Trophoblast cell (in vitro differentiated cells and primary cell): ENCODE data around the gene HERC2.
"Not testable (repeated sequence)": the region's sequence is repeated elsewhere in the genome, so short reads cannot be mapped to it uniquely, and the experiment has no call there.

ENCODE experiments used
- DNase-seq, 2 donors: peaks; one replicate each; pipeline ENCODE4 v3.0.0-alpha.2; 2016
- H2AFZ ChIP-seq: 2 replicates; pipeline ENCODE4 v1.6.1; 2013; ENCODE audit warnings: low read length, moderate library complexity, mild to moderate bottlenecking; ENCODE audit not compliant: insufficient read depth, poor library complexity
- H2AK5ac ChIP-seq: 2 replicates; pipeline ENCODE4 v1.6.1; 2013; ENCODE audit warnings: mild to moderate bottlenecking, low read length
- H2BK120ac ChIP-seq: 2 replicates; pipeline ENCODE4 v1.6.1; 2013; ENCODE audit warnings: low read length, mild to moderate bottlenecking, moderate library complexity; ENCODE audit not compliant: insufficient read depth, poor library complexity
- H2BK12ac ChIP-seq: 2 replicates; pipeline ENCODE4 v1.6.1; 2013; ENCODE audit warnings: mild to moderate bottlenecking, low read length, moderate library complexity
- H2BK5ac ChIP-seq: 2 replicates; pipeline ENCODE4 v1.6.1; 2013; ENCODE audit warnings: low read length, low read depth, moderate library complexity, mild to moderate bottlenecking; ENCODE audit not compliant: poor library complexity
- H3K14ac ChIP-seq: 2 replicates; pipeline ENCODE4 v1.6.1; 2013; ENCODE audit warnings: mild to moderate bottlenecking, low read length
- H3K18ac ChIP-seq: 2 replicates; pipeline ENCODE4 v1.6.1; 2013; ENCODE audit warnings: mild to moderate bottlenecking, low read length
- H3K23ac ChIP-seq: 2 replicates; pipeline ENCODE4 v1.6.1; 2013; ENCODE audit warnings: low read length
- H3K27ac ChIP-seq: 2 replicates; pipeline ENCODE4 v1.5.1; 2013; ENCODE audit warnings: low read depth, mild to moderate bottlenecking, inconsistent platforms, low read length, moderate library complexity
- H3K27me3 ChIP-seq: 2 replicates; pipeline ENCODE4 v1.6.1; 2013; ENCODE audit warnings: inconsistent platforms, mild to moderate bottlenecking, low read length, moderate library complexity; ENCODE audit not compliant: insufficient read depth
- H3K36me3 ChIP-seq, 2 experiments: 1 replicate in 1 of 2; 2 replicates in 1 of 2; pipeline ENCODE4 v1.6.1; 2013; ENCODE audit warnings: low read length in 2 of 2, mild to moderate bottlenecking in 2 of 2, moderate library complexity in 1 of 2; ENCODE audit not compliant: insufficient read depth in 2 of 2, control insufficient read depth in 1 of 2
- H3K4ac ChIP-seq: 2 replicates; pipeline ENCODE4 v1.6.1; 2013; ENCODE audit warnings: low read depth, mild to moderate bottlenecking, low read length, moderate library complexity
- H3K4me1 ChIP-seq, 2 experiments: 1 replicate in 1 of 2; 2 replicates in 1 of 2; pipeline ENCODE4 v1.6.1; 2013; ENCODE audit warnings: low read length in 2 of 2, mild to moderate bottlenecking in 2 of 2, moderate library complexity in 1 of 2; ENCODE audit not compliant: insufficient read depth in 2 of 2, control insufficient read depth in 1 of 2
- H3K4me2 ChIP-seq: 2 replicates; pipeline ENCODE4 v1.6.1; 2013; ENCODE audit warnings: inconsistent platforms, mild to moderate bottlenecking, low read length, moderate library complexity
- H3K4me3 ChIP-seq: 2 replicates; pipeline ENCODE4 v1.5.1; 2013; ENCODE audit warnings: mild to moderate bottlenecking, low read depth, low read length, inconsistent platforms
- H3K79me1 ChIP-seq: one replicate; pipeline ENCODE4 v1.6.1; 2013; ENCODE audit warnings: low read length
- H3K79me2 ChIP-seq: 2 replicates; pipeline ENCODE4 v1.6.1; 2013; ENCODE audit warnings: low read length, mild to moderate bottlenecking; ENCODE audit not compliant: control insufficient read depth, insufficient read depth, poor library complexity
- H3K9ac ChIP-seq: 2 replicates; pipeline ENCODE4 v1.6.1; 2013; ENCODE audit warnings: mild to moderate bottlenecking, low read length
- H3K9me3 ChIP-seq: 2 replicates; pipeline ENCODE4 v1.6.1; 2013; ENCODE audit warnings: low read depth, mild to moderate bottlenecking, control low read depth, inconsistent platforms, low read length; ENCODE audit not compliant: insufficient read depth
- H4K12ac ChIP-seq: 2 replicates; pipeline ENCODE4 v1.6.1; 2013; ENCODE audit warnings: low read depth, mild to moderate bottlenecking, low read length, moderate library complexity
- H4K8ac ChIP-seq: 2 replicates; pipeline ENCODE4 v1.6.1; 2013; ENCODE audit warnings: low read depth, mild to moderate bottlenecking, low read length, moderate library complexity
- H4K91ac ChIP-seq: one replicate; pipeline ENCODE4 v1.6.1; 2013; ENCODE audit warnings: low read depth, mild to moderate bottlenecking, low read length, moderate library complexity
- WGBS: extraction: QIAGEN DNeasy Blood & Tissue Kit; methylation state at CpG from one replicate; pipeline ENCODE4 v1.1.7; 2013; ENCODE audit warnings: missing lambda C conversion rate; ENCODE audit not compliant: insufficient read length, insufficient coverage; ENCODE audit errors: extremely low coverage; 5-methylcytosine and 5-hydroxymethylcytosine counted together

Gene HERC2

GRCh38 chr15:28196581-28196980, 125.4 kb downstream of the HERC2 start:
- H4K12ac ChIP-seq, H2AK5ac ChIP-seq, H3K23ac ChIP-seq, H3K18ac ChIP-seq, H3K9me3 ChIP-seq, H3K27ac ChIP-seq, H3K4ac ChIP-seq, H3K27me3 ChIP-seq, H3K79me2 ChIP-seq, H2BK120ac ChIP-seq, H3K14ac ChIP-seq, H3K4me3 ChIP-seq, H3K4me2 ChIP-seq, H4K8ac ChIP-seq, H3K4me1 ChIP-seq, H3K79me1 ChIP-seq, H2BK12ac ChIP-seq, H3K9ac ChIP-seq, H2AFZ ChIP-seq, H4K91ac ChIP-seq, H2BK5ac ChIP-seq: not testable (repeated sequence)
- DNase-seq = peak; percentile 7 to 71
- H3K36me3 ChIP-seq = peaks cover 10 to 12% of the 10 kb centered on the region in 2 experiments
- WGBS = no CpG with 5 or more reads among the region's 5 CpGs

GRCh38 chr15:28192772-28193171, 129.2 kb downstream of the HERC2 start:
- no peak overlapping the region for H2BK120ac ChIP-seq
- no peak overlapping the region for H3K18ac ChIP-seq
- no peaks in the 10 kb centered on the region for H3K79me1 ChIP-seq
- H4K91ac ChIP-seq = no peak overlapping the region
- no peak overlapping the region for H2BK5ac ChIP-seq
- no peak overlapping the region for H3K4ac ChIP-seq
- H3K9me3 ChIP-seq = no peaks in the 10 kb centered on the region
- no peaks in the 10 kb centered on the region for H3K79me2 ChIP-seq
- no peak overlapping the region for H3K9ac ChIP-seq
- H3K4me2 ChIP-seq = no peak overlapping the region
- no peak overlapping the region for H2AFZ ChIP-seq
- H2AK5ac ChIP-seq = no peak overlapping the region
- DNase-seq = no peak
- no peaks in the 10 kb centered on the region for H3K27me3 ChIP-seq
- no CpG with 5 or more reads among the region's 1 CpG for WGBS
- H3K23ac ChIP-seq = no peak overlapping the region
- H4K8ac ChIP-seq = no peak overlapping the region
- no peak overlapping the region for H3K14ac ChIP-seq
- no peaks in the 10 kb centered on the region for H3K4me1 ChIP-seq
- H2BK12ac ChIP-seq = no peak overlapping the region
- H4K12ac ChIP-seq = no peak overlapping the region
- H3K4me3 ChIP-seq = no peak overlapping the region
- no peak overlapping the region for H3K27ac ChIP-seq
- H3K36me3 ChIP-seq = peaks cover 8 to 11% of the 10 kb centered on the region in 2 experiments

- no peak overlapping the region for H3K4me3 ChIP-seq
- H3K27me3 ChIP-seq = no peaks in the 10 kb centered on the region
- H2BK5ac ChIP-seq = no peak overlapping the region
- no peak overlapping the region for H2AK5ac ChIP-seq
- no peak overlapping the region for H4K8ac ChIP-seq
- DNase-seq = peak; percentile 96
- H3K27ac ChIP-seq = no peak overlapping the region
- peaks cover 10 to 14% of the 10 kb centered on the region in 2 experiments for H3K36me3 ChIP-seq
- no peak overlapping the region for H3K14ac ChIP-seq
- H4K91ac ChIP-seq = no peak overlapping the region
- peak overlapping the region; percentile 6 for H3K18ac ChIP-seq
- H4K12ac ChIP-seq = no peak overlapping the region
- no peaks in the 10 kb centered on the region for H3K4me1 ChIP-seq
- no CpG with 5 or more reads among the region's 15 CpGs for WGBS
- no peak overlapping the region for H3K4ac ChIP-seq
- no peak overlapping the region for H3K4me2 ChIP-seq
- no peak overlapping the region for H3K23ac ChIP-seq
- no peak overlapping the region for H3K9ac ChIP-seq
- H2BK12ac ChIP-seq = no peak overlapping the region
- no peak overlapping the region for H2AFZ ChIP-seq
- H3K9me3 ChIP-seq = no peaks in the 10 kb centered on the region
- no peaks in the 10 kb centered on the region for H3K79me2 ChIP-seq
- H2BK120ac ChIP-seq = no peak overlapping the region
- H3K79me1 ChIP-seq = no peaks in the 10 kb centered on the region
Measured at GRCh38 chr15:28191832-28192231, 130.1 kb downstream of the HERC2 start.

GRCh38 chr15:28190391-28191174, 131.4 kb downstream of the HERC2 start:
- H3K9me3 ChIP-seq = no peaks in the 10 kb centered on the region
- peaks cover 0 to 1% of the 10 kb centered on the region in 2 experiments for H3K4me1 ChIP-seq
- H4K12ac ChIP-seq = no peak overlapping the region

More at GRCh38 chr15:28190391-28191174, 131.4 kb downstream of the HERC2 start:
- H2AFZ ChIP-seq = no peak overlapping the region
- no peak overlapping the region for H4K91ac ChIP-seq
- no peak overlapping the region for H3K14ac ChIP-seq
- no peak overlapping the region for H3K27ac ChIP-seq
- H3K4me2 ChIP-seq = no peak overlapping the region
- no peak overlapping the region for H4K8ac ChIP-seq
- no peak overlapping the region for H2BK120ac ChIP-seq
- no CpG with 5 or more reads among the region's 7 CpGs for WGBS
- H3K79me1 ChIP-seq = no peaks in the 10 kb centered on the region
- H3K9ac ChIP-seq = no peak overlapping the region
- H3K36me3 ChIP-seq = peaks cover 10 to 17% of the 10 kb centered on the region in 2 experiments
- H3K79me2 ChIP-seq = no peaks in the 10 kb centered on the region
- no peak overlapping the region for H3K23ac ChIP-seq
- H2BK5ac ChIP-seq = no peak overlapping the region
- no peak overlapping the region for H3K18ac ChIP-seq
- no peak overlapping the region for H3K4ac ChIP-seq
- no peak for DNase-seq
- H2BK12ac ChIP-seq = no peak overlapping the region
- H2AK5ac ChIP-seq = no peak overlapping the region
- no peak overlapping the region for H3K4me3 ChIP-seq
- no peaks in the 10 kb centered on the region for H3K27me3 ChIP-seq
